Erythroblast (primary cell): ENCODE measurements around the gene WDR7.

ENCODE experiments used
- GATA1 ChIP-seq: IDR thresholded peaks from 2 replicates; pipeline ENCODE4 v1.6.1; 2011; ENCODE audit warnings: low read depth, mild to moderate bottlenecking, control low read depth, low read length, moderate library complexity
- POLR2A ChIP-seq: IDR thresholded peaks from 2 replicates; pipeline ENCODE4 v1.6.1; 2011; ENCODE audit warnings: mild to moderate bottlenecking, low read length

DNA sequence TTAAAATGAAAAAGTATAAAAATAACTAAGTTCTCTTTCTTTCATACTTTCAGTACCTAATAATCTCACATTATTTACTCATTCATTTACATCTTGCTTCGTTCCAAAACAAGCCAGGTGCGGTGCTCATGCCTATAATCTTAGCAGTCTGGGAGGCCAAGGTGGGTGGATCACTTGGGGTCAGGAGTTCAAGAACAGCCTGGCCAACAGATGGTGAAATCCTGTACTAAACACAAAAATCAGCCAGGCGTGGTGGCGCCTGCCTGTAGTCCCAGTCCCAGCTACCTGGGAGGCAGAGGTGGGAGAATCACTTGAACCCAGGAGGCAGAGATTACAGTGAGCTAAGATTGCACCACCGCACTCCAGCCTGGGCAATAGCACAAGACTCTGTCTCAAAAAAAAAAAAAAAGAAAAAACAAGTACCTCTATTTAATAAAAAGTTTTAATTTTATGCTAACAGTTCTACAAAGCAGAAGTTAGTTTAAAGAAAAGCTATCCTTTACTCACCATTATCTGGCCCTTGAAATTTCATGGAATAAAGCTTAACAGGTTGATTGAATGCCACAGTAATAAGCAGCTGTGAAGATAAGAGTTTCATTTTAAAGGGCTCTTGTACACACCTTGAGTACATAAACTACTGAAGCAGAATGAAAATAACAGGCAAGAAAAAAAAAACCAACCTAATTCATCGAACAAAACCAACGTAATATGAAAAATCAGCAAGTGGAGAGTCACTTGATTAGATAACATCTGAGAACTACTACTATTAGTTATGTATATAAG lies 35.2 kb upstream of the WDR7 start:
- no peak for TF ChIP-seq POLR2A
- no peak for TF ChIP-seq GATA1
